Raji (cell line): ENCODE results near the gene SPAG9.

Experiments used
- POLR2A ChIP-seq: IDR thresholded peaks from 2 replicates; pipeline ENCODE4 v1.6.1; 2011; ENCODE audit warnings: low read depth, low read length, control low read depth; ENCODE audit not compliant: insufficient read depth

The SPAG9 gene

GRCh38 chr17:50931144-50931908 lies 189.3 kb downstream of the SPAG9 start:
- no peak for TF ChIP-seq POLR2A

GRCh38 chr17:50928646-50929045 lies 192.0 kb downstream of the SPAG9 start:
- no peak for TF ChIP-seq POLR2A

- no peak for TF ChIP-seq POLR2A
Measured at GRCh38 chr17:50927287-50927686, 193.4 kb downstream of the SPAG9 start.

- TF ChIP-seq POLR2A = no peak
Measured at GRCh38 chr17:50926523-50926922, 194.1 kb downstream of the SPAG9 start.

- TF ChIP-seq POLR2A = no peak
Measured at GRCh38 chr17:50925296-50925891, 195.3 kb downstream of the SPAG9 start.

- TF ChIP-seq POLR2A = no peak
Measured at GRCh38 chr17:50924800-50925199, 195.9 kb downstream of the SPAG9 start.

GRCh38 chr17:50924300-50924699 lies 196.4 kb downstream of the SPAG9 start:
- TF ChIP-seq POLR2A = no peak

- no peak for TF ChIP-seq POLR2A
Measured at GRCh38 chr17:50923611-50924010, 197.1 kb downstream of the SPAG9 start.

- TF ChIP-seq POLR2A = no peak
Measured at GRCh38 chr17:50922721-50923405, 197.8 kb downstream of the SPAG9 start.

- TF ChIP-seq POLR2A = no peak
Measured at GRCh38 chr17:50922107-50922506, 198.6 kb downstream of the SPAG9 start.

GRCh38 chr17:50920891-50921586 lies 199.6 kb downstream of the SPAG9 start:
- no peak for TF ChIP-seq POLR2A

GRCh38 chr17:50920041-50920410 lies 200.6 kb downstream of the SPAG9 start:
- TF ChIP-seq POLR2A = no peak

- no peak for TF ChIP-seq POLR2A
Measured at GRCh38 chr17:50919321-50920040, 201.2 kb downstream of the SPAG9 start.

GRCh38 chr17:50918933-50919296 lies 201.8 kb downstream of the SPAG9 start:
- no peak for TF ChIP-seq POLR2A
